Endometrium (tissue), 2 donors: ENCODE results near the gene PHKG1.
"Not testable (repeated sequence)": the region's sequence is repeated elsewhere in the genome, so short reads cannot be mapped to it uniquely, and the experiment has no call there.

Source experiments
- FAIRE-seq: peaks from 2 replicates; lab custom pipeline; 2012; peaks lifted over from hg19 to GRCh38; lab: Jason Lieb, UNC
- donor health status: control.
- donor health status: control.

PHKG1 gene

GRCh38 chr7:56092789-56093531, at the start of gene PHKG1:
Gene PHKG1 (minus strand): TSS chr7:56092952. CDS start chr7:56088941, 4,011 bp downstream.
- no peak for FAIRE-seq

GRCh38 chr7:56131062-56131461, 38.3 kb upstream of the PHKG1 start:
- FAIRE-seq = not testable (repeated sequence)

GRCh38 chr7:56127241-56127975, 34.7 kb upstream of the PHKG1 start:
- no peak for FAIRE-seq

- no peak for FAIRE-seq
Observed at GRCh38 chr7:56125831-56126230, 33.1 kb upstream of the PHKG1 start.

DNA sequence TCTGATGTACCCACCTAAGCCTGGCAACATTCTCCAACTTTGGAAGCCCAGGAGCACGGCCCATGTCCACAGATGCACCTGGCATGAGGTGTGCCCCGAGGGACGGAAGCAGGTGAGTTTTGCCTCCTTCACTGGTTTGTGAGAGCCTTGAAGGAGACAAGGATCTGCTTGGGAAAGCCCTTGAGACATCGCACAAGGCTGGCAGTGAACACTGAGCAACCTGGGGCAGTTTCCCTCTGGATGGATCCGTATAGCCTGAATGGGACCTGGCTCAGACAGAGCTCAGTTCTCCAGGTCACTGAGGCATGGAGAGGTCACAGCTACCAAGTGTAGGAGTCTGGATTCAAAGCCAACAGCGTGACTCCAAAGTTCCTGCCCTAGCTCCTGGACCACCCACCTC, 32.2 kb upstream of the PHKG1 start:
- FAIRE-seq = no peak

- FAIRE-seq = no peak
Observed at GRCh38 chr7:56121440-56121839, 28.7 kb upstream of the PHKG1 start.

DNA sequence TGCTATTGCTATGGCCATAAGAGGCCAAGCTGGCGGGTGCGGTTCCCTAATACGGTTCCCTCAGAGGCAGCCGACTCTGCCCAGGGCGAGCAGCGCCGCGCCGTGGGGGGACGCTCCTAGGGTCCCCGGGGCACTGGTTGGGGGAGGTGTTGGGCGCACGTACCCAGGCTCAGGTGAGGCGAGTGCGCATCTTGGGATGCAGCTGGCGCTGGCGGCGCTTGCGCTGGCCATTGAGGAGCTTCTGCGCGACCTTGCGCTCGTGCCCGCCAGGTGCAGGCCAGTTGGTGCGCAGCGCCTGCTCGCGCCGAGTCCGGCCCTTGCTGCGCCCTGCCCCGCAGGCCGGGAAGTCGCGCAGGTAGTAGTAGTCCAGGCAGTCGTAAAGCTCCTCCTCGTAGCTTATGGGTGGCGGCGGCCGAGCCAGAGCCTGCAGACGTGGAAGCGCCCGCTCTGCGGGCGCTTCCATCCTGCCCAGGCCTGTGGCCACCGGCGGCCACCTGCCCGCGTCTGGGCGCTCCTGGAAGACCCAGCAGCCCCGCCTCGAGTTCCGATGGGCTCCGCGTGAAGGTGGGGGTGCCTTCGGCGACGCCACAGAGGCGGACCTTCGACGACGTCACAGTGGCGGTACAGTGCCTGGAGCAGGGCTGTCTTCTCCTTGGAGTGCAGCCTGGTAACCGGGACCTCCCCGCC, 23.2 kb upstream of the PHKG1 start, which contains the start of gene NUPR2:
Gene NUPR2 (minus strand): TSS at position 566 of the 687 bp plus-strand sequence. CDS start 103 bp downstream, at position 463.
- no peak for FAIRE-seq

- not testable (repeated sequence) for FAIRE-seq
Observed at GRCh38 chr7:56112244-56112643, 19.5 kb upstream of the PHKG1 start.

DNA sequence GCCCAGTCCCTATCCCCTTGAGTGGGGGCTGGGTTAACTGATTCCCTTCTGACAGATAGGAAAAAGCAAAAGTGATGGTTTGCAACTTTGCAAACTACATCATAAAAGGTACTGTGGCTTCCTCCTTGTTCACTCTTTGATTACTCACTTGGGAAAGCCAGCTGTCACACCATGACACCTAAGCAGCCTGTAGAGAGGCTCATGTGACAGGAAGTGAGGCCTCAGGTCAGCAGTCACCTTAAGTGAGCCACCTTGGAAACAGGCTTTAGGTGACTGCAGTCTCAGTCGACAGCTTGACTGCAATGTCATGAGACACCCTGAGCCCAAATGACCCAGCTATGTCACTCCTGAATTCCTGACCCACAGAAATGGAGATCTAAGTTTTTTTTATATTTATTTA, 17.9 kb upstream of the PHKG1 start:
- no peak for FAIRE-seq

- FAIRE-seq = no peak
Observed at GRCh38 chr7:56107954-56108258, 15.2 kb upstream of the PHKG1 start.

DNA sequence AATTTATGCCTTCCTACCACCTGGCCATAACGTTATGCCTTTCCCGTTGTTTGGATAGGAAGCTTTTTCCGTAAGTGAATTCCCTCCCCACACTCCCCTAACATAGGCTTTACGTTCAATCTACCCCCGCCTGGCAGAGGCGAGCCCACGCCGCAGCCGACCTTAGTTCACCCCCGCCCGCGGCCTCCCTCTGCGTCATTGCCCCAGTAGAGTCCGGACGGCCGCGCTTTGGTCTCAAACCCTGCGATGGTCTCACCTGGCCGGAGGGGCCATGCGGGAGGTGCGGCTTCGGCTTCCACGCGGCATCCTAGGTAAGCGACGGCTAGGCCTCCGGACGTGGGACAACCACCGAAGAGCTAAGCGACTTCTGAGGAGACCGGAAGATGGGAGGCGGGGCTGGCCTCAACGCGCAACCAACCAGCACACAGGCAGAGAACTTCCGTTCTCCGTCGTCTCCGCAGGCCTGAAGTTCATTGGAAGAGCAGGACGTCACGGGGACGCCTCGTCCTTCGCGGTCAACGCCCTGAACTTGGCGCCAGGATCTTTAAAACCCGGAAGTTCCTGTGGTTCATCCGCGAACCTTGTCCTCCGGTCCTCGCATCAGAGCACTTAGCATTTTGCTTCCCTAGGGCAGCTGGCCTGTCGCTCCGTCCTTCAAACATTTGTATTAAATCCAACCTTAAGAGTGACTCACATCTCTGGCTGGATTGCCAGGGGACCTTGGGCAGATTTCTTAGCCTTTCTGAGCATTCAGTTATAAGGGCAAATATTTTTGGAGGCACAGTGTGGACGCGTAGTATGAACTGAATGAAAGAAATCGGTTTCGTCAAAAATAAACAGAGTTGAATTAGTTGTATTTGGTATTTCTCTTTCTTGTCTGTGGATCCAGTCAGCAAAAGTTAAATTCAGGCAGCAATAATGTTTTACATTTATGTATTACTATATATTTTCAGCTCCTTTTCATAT, 13.6 kb upstream of the PHKG1 start, which contains the start of gene CHCHD2:
Gene CHCHD2 (minus strand): TSS at position 369 of the 966 bp plus-strand sequence. CDS start 63 bp downstream, at position 306.
- FAIRE-seq = peak; percentile 94

DNA sequence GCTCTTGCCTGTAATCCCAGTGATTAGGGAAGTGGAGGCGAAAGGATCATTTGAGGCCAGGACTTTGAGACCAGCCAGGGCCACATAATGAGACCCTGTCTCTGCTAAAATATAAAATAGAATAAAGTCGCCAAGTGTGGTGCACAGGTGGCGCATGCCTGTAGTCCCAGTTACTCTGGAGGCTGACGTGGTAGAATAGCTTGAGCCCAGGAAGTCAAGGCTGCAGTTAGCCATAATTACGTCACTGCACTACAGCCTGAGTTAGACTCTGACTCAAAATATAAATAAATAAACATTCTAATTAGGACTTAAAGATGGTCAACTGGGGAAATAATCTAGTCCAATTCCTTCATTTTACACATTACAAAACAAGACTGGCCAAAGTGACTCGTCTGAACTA, 12.8 kb upstream of the PHKG1 start:
- no peak for FAIRE-seq

GRCh38 chr7:56104138-56104537, 11.4 kb upstream of the PHKG1 start:
- FAIRE-seq = not testable (repeated sequence)

GRCh38 chr7:56099653-56100052, 6.9 kb upstream of the PHKG1 start:
- no peak for FAIRE-seq

DNA sequence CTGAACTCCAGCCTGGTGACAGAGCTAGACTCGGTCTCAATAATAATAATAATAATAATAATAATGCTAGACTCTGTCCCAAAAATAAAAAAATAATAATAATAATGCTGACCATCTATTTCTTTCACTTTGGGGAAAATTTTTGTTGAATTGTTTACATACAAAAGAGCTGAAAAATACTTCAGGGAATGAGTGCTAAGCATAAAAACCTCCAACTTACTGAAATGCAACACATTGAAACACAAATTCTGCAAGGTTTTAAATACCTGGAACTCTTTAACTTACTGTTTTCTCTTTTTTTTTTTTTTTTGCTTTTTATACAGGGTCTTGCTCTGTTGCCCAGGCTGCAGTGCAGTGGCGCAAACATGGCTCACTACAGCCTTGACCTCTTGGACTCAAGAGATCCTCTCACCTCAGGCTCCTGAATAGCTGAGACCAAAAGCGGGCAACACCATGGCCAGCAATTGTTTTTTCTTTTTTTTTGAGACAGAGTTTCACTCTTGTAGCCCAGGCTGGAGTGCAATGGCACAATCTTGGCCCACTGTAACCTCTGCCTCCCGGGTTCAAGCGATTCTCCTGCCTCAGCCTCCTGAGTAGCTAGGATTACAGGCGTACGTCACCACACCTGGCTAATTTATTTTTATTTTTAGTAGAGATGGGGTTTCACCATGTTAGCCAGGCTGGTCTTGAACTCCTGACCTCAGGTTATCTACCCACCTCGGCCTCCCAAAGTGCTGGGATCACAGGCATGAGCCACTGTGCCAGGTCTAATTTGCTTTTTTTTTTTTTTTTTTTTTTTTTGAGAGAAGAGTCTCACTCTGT, 5.6 kb upstream of the PHKG1 start:
- FAIRE-seq = not testable (repeated sequence)

DNA sequence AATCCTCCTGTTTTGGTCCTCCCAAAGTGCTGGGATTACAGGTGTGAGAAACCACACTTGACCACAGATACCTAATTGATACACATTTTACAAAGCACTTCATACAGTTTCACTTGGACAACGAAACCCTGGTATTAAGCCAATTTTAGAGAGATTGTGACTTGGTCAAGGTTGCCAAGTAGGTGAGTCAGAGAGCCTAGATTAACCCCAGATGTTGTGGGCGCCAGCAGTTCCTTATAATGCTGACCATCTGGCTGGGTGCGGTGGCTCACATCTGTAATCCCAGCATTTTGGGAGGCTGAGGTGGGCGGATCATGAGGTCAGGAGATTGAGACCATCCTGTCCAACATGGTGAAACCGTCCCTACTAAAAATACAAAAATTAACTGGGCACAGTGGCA, 4.9 kb upstream of the PHKG1 start:
- FAIRE-seq = no peak

DNA sequence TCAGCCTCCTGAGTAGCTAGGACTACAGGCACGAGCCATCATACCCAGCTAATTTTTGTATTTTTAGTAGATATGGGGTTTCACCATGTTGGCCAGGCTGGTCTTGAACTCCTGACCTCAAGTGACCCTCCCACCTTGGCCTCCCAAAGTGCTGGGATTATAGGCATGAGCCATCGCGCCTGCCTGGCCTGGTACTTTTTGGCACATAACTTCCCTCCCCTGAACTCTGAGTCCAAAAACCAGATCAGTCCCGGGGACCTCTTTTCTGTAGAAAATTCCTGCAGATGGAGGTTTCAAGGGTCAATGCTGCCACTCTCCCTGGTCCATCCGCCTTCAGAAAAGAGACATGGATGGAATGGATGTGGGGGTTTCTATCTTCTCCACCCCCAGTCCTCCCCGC, 364 bp downstream of the PHKG1 start:
- FAIRE-seq = not testable (repeated sequence)

DNA sequence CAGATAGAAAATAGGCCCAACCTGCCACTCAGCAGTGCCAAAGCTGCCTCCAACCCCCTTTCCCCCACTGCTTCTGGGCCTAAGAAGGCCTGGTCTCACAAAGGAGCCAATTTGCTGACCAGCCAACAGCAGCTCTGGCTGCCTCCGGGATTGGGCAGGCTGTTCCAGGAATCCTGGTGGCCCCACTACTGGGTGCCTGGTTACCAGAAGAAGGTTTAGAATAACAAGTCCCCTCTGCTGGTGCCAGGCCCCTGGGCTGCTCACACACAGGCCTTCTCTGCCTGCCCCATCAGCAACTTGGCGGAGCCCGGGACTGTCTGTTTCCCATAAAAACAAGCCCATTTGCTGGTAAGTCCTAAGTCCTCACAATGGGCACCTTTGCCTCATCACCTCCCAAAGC, 1.2 kb downstream of the PHKG1 start:
- no peak for FAIRE-seq

DNA sequence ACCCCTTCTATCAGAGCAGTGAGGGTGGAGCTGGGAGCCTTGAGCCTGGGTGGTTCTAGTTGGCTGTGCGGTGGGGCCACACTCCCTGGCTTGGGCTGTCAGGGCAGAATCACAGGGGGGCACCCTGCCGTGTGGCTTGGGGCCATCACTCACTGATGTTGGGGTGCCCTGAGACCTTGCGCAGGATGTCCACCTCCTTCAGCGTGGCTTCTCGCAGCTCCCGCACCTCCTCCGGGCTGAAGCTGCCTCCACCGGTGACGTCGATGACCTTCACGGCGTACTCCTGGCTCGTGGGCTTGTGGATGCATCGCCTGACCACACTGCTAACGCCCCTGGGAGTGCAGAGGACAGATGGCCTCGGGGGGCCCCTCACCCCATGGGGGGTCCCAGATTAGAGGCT, 5.3 kb downstream of the PHKG1 start:
- FAIRE-seq = no peak

- no peak for FAIRE-seq
Observed at GRCh38 chr7:56086761-56087160, 6.0 kb downstream of the PHKG1 start.
